NCI-H748 (cell line): Measurements from ENCODE around the gene OSBP2.

Experiments used
- DNase-seq: peaks from one replicate; lab custom pipeline; 2025; ENCODE audit not compliant: unreplicated experiment; lab: John Stamatoyannopoulos, UW

The OSBP2 gene

GRCh38 chr22:30866216-30866615 is 171.5 kb downstream of the OSBP2 start:
- DNase-seq = no peak

GRCh38 chr22:30866811-30867271 is 172.2 kb downstream of the OSBP2 start:
- DNase-seq = no peak

- DNase-seq = no peak
These were observed 173.3 kb downstream of the OSBP2 start for GRCh38 chr22:30867746-30868662.

- no peak for DNase-seq
These were observed 174.2 kb downstream of the OSBP2 start for GRCh38 chr22:30868663-30869385.

GRCh38 chr22:30869667-30870395 is 175.2 kb downstream of the OSBP2 start:
- no peak for DNase-seq

GRCh38 chr22:30870451-30871345 is 176.0 kb downstream of the OSBP2 start:
- no peak for DNase-seq

GRCh38 chr22:30871391-30872284 is 177.0 kb downstream of the OSBP2 start:
- DNase-seq = no peak

- DNase-seq = no peak
These were observed 177.8 kb downstream of the OSBP2 start for GRCh38 chr22:30872285-30873041.

GRCh38 chr22:30873086-30873650 is 178.5 kb downstream of the OSBP2 start:
- DNase-seq = no peak

- no peak for DNase-seq
These were observed 179.0 kb downstream of the OSBP2 start for GRCh38 chr22:30873661-30874060.

- no peak for DNase-seq
These were observed 180.0 kb downstream of the OSBP2 start for GRCh38 chr22:30874431-30875370.

GRCh38 chr22:30875481-30876215 is 181.0 kb downstream of the OSBP2 start:
- no peak for DNase-seq

- no peak for DNase-seq
These were observed 181.6 kb downstream of the OSBP2 start for GRCh38 chr22:30876221-30876751.

GRCh38 chr22:30876915-30877553 is 182.4 kb downstream of the OSBP2 start:
- DNase-seq = no peak

GRCh38 chr22:30877662-30878515 is 183.2 kb downstream of the OSBP2 start:
- DNase-seq = no peak
